ENCODE results near the gene CPVL. TPM values are rescaled to one million over a fixed set of nuclear protein-coding genes. Genes with fewer than 3 reads are reported as not detected.

CPVL gene
- total and polyA plus RNA-seq, 8 donors, result 1.6 to 25.6 (median 2.9) TPM

DNA sequence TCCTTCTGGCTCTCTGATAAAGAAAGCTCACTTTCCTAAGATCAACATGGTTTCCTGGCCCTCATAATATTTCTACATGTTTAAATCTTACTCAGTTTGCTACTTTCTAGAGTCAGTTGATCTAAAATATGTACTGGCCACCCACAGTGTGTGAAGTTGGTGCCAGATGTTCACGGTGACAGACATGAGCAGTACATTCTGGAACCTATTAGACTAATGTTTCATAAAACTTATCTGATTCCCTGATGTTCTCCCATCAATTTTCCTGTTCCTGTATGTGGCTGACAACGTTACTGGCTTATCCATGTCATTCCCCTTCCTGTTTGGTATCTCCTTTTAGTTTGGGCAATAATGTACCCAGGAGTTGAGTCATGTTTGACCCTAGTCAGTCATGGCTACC lies 13.7 kb upstream of the CPVL start:
- no peaks in the 10 kb centered on the region for H3K9me3 ChIP-seq
- TF ChIP-seq, protein P1, sequence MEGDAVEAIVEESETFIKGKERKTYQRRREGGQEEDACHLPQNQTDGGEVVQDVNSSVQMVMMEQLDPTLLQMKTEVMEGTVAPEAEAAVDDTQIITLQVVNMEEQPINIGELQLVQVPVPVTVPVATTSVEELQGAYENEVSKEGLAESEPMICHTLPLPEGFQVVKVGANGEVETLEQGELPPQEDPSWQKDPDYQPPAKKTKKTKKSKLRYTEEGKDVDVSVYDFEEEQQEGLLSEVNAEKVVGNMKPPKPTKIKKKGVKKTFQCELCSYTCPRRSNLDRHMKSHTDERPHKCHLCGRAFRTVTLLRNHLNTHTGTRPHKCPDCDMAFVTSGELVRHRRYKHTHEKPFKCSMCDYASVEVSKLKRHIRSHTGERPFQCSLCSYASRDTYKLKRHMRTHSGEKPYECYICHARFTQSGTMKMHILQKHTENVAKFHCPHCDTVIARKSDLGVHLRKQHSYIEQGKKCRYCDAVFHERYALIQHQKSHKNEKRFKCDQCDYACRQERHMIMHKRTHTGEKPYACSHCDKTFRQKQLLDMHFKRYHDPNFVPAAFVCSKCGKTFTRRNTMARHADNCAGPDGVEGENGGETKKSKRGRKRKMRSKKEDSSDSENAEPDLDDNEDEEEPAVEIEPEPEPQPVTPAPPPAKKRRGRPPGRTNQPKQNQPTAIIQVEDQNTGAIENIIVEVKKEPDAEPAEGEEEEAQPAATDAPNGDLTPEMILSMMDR (IDR thresholded peaks at IDR 0.05), result no peak
- intact Hi-C loops (cut with DNase I), result no loop called here
- H3K36me3 ChIP-seq, result no peaks in the 10 kb centered on the region
- no peak overlapping the region for H3K27ac ChIP-seq
- ATAC-seq (no peak), FAIRE-seq (no peak), DNase-seq (no peak)
- H3K4me3 ChIP-seq, result no peak overlapping the region
- H3K27me3 ChIP-seq, result no peaks in the 10 kb centered on the region
- peaks cover 0 to 5% (median 0%) of the 10 kb centered on the region in 3 donors for H3K4me1 ChIP-seq
- 49 to 56% methylated on average over 2 of the region's 2 CpGs for WGBS, 2 donors

DNA sequence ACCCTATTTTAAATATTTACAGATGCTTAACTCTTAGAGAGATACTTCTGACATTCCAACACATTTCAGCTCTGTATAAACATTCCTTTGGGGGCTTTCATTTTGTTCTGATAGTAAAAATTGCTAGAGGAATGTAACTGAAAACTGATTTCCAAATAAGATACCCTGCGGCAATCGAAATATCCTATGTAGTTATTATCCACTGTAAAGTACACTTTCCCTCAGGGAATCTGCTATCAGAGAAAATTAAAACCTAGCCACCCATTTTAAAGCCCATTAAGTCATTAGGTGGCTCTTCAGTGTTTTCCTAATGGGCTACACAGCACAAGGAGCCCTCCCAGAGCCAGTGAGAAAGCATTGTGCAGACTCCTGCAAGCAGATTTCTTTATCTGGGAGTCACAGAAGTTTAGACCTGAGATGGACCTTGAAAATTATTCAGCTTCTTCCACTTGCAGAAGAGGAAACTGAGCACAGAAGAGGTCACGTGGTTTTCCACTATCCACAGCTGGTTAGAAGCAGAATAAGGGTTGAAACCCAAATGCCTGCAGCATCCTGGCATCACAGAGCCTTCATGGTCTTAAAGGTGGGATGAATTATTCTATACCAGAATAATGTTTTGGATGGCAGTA lies 12.6 kb upstream of the CPVL start:
- ATAC-seq (no peak), DNase-seq (no peak), FAIRE-seq (no peak)
- Histone ChIP-seq H3K4me1 (peaks cover 0 to 5% (median 0%) of the 10 kb centered on the region in 3 donors), H3K9me3 (no peaks in the 10 kb centered on the region), H3K27ac (no peak overlapping the region), H3K27me3 (no peaks in the 10 kb centered on the region), H3K4me3 (no peak overlapping the region), H3K36me3 (no peaks in the 10 kb centered on the region)
- TF ChIP-seq, protein P1 (IDR thresholded peaks at IDR 0.05), result no peak
- WGBS, 2 donors, result 66 to 72% methylated on average over 3 of the region's 3 CpGs
- intact Hi-C loops (cut with DNase I), result no loop called here

DNA sequence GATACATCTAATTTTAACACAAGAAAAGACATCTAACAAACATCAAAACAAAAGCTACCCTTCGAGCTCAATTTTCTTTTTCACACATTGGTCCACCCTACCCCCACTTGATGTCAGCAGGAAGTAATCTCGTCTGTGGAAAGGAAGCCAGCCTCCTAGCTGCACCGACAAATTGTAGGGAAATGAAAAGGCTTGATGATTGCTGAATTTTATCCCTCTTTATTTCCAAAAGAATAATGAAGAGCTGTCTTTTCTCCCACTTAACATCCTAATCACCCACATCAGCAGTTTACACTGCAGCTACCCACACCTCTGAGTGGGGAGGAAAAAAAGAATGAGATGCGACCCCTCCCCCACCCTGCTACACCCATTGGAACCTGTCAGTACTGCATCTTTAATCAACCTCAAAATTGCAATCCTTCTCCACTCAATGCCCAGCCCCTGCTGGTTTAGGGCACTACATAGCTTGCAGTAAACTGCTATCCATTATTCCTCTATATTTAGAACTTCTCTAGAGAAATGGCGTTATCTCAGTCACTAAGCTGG lies 10.6 kb upstream of the CPVL start:
- DNase-seq (no peak), ATAC-seq (no peak), FAIRE-seq (no peak)
- WGBS, 2 donors, result 64 to 68% methylated on average over 5 of the region's 5 CpGs
- intact Hi-C loops (cut with DNase I), result no loop called here
- Histone ChIP-seq H3K36me3 (no peaks in the 10 kb centered on the region), H3K27ac (no peak overlapping the region), H3K27me3 (no peaks in the 10 kb centered on the region), H3K4me3 (no peak overlapping the region), H3K9me3 (no peaks in the 10 kb centered on the region), H3K4me1 (no peaks in the 10 kb centered on the region)
- TF ChIP-seq, protein P1 (IDR thresholded peaks at IDR 0.05), result no peak

DNA sequence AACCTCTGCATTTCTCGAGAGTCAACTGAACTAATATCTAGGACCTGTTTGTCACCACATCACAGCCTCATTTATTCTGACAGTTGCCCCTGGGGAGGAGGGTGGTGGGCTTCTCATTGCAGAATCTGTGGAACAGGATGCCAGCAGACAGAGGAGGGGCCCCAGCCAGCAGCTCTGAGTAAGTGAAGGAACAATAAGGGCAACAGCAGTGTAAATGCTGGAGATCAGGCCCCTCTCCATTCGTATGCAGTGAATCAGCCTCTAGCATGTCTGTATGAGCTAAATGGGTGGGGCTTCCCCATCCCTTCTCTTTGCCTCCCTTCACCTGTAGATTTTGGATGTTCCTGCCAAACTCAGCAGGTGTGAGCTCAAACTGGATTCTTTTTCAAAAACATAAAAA lies 7.7 kb upstream of the CPVL start:
- intact Hi-C loops (cut with DNase I), result no loop called here
- DNase-seq (no peak), ATAC-seq (no peak), FAIRE-seq (no peak)
- 92 to 93% methylated on average over 2 of the region's 2 CpGs for WGBS, 2 donors
- Histone ChIP-seq H3K27me3 (no peaks in the 10 kb centered on the region), H3K36me3 (no peaks in the 10 kb centered on the region), H3K9me3 (no peaks in the 10 kb centered on the region), H3K4me1 (no peaks in the 10 kb centered on the region), H3K27ac (no peak overlapping the region), H3K4me3 (no peak overlapping the region)
- TF ChIP-seq, protein P1 (IDR thresholded peaks at IDR 0.05), result no peak

DNA sequence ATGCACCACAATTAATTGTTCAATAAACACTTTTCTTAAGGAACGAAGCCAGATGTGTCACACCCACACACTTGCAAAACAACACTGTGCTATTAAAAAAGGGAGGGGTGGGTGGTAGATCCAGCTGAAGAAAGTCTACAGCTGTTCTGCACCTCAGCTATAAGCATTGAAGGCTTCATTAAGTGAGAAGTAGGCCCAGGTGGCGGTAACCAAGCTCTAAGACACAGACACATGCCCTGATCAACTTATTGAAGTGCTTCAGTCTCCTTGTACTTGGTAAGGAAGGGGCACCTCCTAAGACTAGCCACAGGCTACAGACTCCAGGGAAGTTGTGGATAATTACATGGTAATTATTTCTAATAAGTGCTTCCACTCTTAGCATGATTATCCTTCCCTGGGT lies 4.5 kb upstream of the CPVL start:
- Histone ChIP-seq H3K27ac (no peak overlapping the region), H3K27me3 (no peaks in the 10 kb centered on the region), H3K36me3 (no peaks in the 10 kb centered on the region), H3K4me1 (peaks cover 0 to 2% (median 0%) of the 10 kb centered on the region in 3 donors), H3K9me3 (no peaks in the 10 kb centered on the region), H3K4me3 (no peak overlapping the region)
- no peak for ATAC-seq
- DNase-seq, result no peak
- WGBS, 2 donors, result 89 to 90% methylated on average over 2 of the region's 2 CpGs
- no peak for FAIRE-seq
- TF ChIP-seq, protein P1 (IDR thresholded peaks at IDR 0.05), result no peak
- intact Hi-C loops (cut with DNase I), result no loop called here
